ENCODE measurements around the gene BAG1.

Gene BAG1

DNA sequence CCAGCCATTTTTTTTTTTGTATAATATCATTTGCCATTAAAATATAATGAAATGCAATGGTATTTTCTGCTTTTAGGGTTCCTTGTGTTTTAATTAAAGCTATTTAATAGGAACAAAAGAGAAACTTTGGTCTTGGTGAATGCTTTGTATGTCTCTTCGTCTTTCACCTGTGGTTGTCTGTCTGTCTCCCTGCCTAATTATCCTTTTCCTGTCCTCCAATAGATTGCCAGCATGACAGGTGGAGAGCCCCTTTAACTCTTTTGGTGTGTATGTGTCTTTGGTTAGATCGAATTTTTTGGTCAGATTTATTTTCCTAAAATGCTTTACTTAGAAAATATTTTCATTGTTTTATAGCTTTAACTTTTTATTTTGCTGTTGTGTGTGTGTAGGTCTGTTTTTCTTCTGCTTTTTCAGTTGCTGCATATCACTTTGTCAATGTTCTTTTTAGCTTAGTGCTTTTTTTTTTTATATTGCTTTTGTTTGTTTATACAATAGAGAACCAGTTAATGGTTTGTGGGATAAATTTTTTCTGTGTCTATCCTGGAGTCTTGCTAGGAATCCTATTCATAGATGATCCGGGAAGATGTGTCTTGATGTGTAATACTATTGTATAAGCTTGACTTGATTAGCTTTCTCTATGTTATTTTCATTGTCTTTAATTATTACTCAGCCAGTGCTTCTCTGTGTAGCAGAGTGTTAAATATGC, 8.9 kb upstream of the BAG1 start:
- ChIA-PET POLR2A (interaction anchor here (1.8 kb wide), 1 partner anchor 17 kb away, joined by 8 read pairs; the partner anchor contains the start of gene NFX1), CTCF (no interaction called here)
- TF ChIP-seq FOXA1 (IDR thresholded peaks at IDR 0.05) (no peak), SUZ12 (IDR thresholded peaks at IDR 0.05) (no peak), FOXK2 (IDR thresholded peaks at IDR 0.05) (no peak), SP1 (IDR thresholded peaks at IDR 0.05) (no peak), CTBP1 (IDR thresholded peaks at IDR 0.05; ENCODE audit: borderline replicate concordance) (no peak), BHLHE40 (IDR thresholded peaks at IDR 0.05; ENCODE audit: borderline replicate concordance) (no peak), TARDBP (IDR thresholded peaks at IDR 0.05) (no peak), ARNT (IDR thresholded peaks at IDR 0.05) (no peak), NFRKB (IDR thresholded peaks at IDR 0.05) (no peak), FOXM1 (IDR thresholded peaks at IDR 0.05; ENCODE audit: borderline replicate concordance) (no peak), LEF1 (IDR thresholded peaks at IDR 0.05; ENCODE audit: borderline replicate concordance) (no peak), L3MBTL2 (conservative IDR thresholded peaks at IDR 0.05) (no peak)
- TF ChIP-seq, protein P1, sequence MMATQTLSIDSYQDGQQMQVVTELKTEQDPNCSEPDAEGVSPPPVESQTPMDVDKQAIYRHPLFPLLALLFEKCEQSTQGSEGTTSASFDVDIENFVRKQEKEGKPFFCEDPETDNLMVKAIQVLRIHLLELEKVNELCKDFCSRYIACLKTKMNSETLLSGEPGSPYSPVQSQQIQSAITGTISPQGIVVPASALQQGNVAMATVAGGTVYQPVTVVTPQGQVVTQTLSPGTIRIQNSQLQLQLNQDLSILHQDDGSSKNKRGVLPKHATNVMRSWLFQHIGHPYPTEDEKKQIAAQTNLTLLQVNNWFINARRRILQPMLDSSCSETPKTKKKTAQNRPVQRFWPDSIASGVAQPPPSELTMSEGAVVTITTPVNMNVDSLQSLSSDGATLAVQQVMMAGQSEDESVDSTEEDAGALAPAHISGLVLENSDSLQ (IDR thresholded peaks at IDR 0.05) = no peak
- DNase-seq (ENCODE audit: extremely low spot score) = no peak

DNA sequence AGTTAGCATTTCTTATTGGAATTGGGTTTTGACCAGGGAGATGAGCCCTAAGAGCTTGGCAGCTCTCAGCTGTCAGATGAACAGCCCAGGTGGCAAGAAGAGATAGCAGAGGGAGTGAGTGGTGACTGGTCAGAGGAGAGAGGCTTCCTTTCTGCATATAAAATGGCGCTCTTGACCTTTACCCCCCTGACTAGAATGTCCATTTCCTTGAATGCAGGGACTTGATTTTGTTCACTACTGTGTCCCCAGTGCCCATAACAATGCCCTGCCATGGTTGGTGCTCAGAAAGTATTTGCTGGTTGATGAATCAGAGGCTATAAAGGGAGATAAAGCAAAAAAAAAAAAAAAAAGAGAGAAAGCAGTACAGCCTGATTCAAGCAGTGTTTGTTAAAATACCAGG, 7.6 kb upstream of the BAG1 start:
- CTCF ChIA-PET = no interaction called here
- POLR2A ChIA-PET = no interaction called here
- no peak for DNase-seq (ENCODE audit: extremely low spot score)
- no peak for TF ChIP-seq ARNT (IDR thresholded peaks at IDR 0.05)
- TF ChIP-seq, protein P1 (IDR thresholded peaks at IDR 0.05) = no peak

DNA sequence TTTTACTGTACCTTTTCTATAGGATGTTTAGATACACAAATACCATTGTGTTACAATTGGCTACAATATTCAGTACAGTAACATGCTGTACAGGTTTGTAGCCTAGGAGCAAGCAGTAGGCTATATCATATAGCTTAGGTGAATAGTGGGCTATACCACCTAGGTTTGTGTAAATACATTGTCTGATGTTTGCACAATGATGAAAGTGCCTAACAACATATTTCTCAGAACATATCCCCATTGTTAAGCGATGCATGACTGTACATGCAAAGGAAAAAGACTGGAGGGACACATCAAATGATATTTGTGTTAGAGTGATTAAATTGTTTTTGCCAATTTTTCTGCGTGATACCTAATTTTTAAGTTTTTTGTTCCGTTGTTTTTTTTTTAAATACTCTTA, 5.6 kb upstream of the BAG1 start:
- POLR2A ChIA-PET = no interaction called here
- CTCF ChIA-PET = no interaction called here
- DNase-seq (ENCODE audit: extremely low spot score) = no peak
- TF ChIP-seq TARDBP (IDR thresholded peaks at IDR 0.05) = no peak
- no peak for TF ChIP-seq SP1 (IDR thresholded peaks at IDR 0.05)
- no peak for TF ChIP-seq HDGF (IDR thresholded peaks at IDR 0.05; ENCODE audit: borderline replicate concordance)
- TF ChIP-seq, protein P1 (IDR thresholded peaks at IDR 0.05) = no peak
- TF ChIP-seq LEF1 (IDR thresholded peaks at IDR 0.05; ENCODE audit: borderline replicate concordance) = no peak
- no peak for TF ChIP-seq ELF4 (IDR thresholded peaks at IDR 0.05)
- TF ChIP-seq NFRKB (IDR thresholded peaks at IDR 0.05) = no peak

DNA sequence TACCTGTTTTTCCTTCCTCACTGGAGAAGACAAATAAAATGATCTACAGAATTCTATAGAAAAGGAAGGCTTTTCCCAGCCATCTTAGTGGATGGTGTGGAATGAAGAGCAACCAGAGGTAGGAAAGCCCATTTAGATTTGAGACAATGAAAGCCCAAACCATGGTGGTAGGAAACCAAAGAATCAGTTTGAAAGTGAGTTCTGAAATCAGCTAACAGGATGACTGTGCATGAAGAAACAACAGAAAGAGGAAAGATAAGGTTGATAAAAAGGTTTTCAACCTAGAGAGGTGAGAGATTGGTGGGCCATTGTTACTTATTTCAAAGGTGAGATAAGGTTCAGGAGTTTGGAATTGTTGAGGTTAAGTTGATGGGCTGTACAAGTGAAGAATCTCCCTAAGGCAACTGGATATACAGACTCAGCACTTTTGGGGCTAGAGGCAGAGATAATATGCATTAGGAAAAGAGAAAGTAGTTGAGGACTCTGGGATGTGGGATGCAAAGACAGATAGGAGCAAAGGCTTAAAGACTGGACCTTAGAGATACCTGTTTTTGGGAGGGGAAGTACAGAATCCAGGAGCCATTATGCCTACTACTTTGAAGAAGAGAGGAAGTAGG, 2.8 kb upstream of the BAG1 start:
- ChIA-PET POLR2A (no interaction called here), CTCF (no interaction called here)
- no peak for DNase-seq (ENCODE audit: extremely low spot score)
- no peak for TF ChIP-seq HDGF (IDR thresholded peaks at IDR 0.05; ENCODE audit: borderline replicate concordance)
- TF ChIP-seq SP1 (IDR thresholded peaks at IDR 0.05) = no peak
- TF ChIP-seq BHLHE40 (IDR thresholded peaks at IDR 0.05; ENCODE audit: borderline replicate concordance) = no peak
- no peak for TF ChIP-seq NFRKB (IDR thresholded peaks at IDR 0.05)
- TF ChIP-seq, protein P1 (IDR thresholded peaks at IDR 0.05) = no peak
- no peak for TF ChIP-seq ZNF384 (IDR thresholded peaks at IDR 0.05)
- TF ChIP-seq ARNT (IDR thresholded peaks at IDR 0.05) = no peak
- no peak for TF ChIP-seq ELF4 (IDR thresholded peaks at IDR 0.05)
- TF ChIP-seq LEF1 (IDR thresholded peaks at IDR 0.05; ENCODE audit: borderline replicate concordance) = no peak
- no peak for TF ChIP-seq TARDBP (IDR thresholded peaks at IDR 0.05)
- no peak for TF ChIP-seq CTBP1 (IDR thresholded peaks at IDR 0.05; ENCODE audit: borderline replicate concordance)
- TF ChIP-seq FOXM1 (IDR thresholded peaks at IDR 0.05; ENCODE audit: borderline replicate concordance) = no peak
- no peak for TF ChIP-seq FOXK2 (IDR thresholded peaks at IDR 0.05)
- no peak for TF ChIP-seq L3MBTL2 (conservative IDR thresholded peaks at IDR 0.05)

DNA sequence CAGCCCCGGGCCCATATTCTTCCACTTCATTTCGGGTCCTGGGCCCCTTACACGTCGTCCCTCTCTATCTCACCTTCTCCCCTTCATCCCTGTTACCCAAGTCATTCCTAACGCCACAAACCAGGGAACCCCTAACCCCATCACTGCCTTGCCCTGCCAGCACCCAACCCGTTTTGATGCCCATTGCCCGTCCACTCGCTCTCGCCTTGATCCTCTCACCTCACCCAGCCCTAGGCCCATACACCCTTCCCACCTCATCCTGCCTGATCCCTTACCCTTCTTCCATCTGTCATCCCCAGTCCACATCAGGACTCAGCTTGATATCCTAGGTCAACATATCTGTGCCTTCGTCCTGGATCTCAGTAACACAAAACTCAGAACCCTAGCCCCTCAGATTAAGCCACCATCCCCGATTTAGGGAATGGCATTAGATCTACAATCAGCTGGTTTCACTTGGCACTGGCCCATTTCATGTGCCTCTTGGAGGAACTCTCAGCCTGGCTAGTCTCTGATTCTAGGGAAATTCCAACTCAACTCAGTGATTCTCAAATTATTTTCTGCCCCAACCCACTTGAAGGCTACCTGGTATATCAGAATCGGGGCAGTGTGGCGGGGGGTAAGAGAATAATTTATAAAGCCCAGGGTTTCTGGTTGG, 830 bp upstream of the BAG1 start:
- ChIA-PET POLR2A (no interaction called here), CTCF (no interaction called here)
- no peak for DNase-seq (ENCODE audit: extremely low spot score)
- TF ChIP-seq FOXA1 (IDR thresholded peaks at IDR 0.05) (no peak), TARDBP (IDR thresholded peaks at IDR 0.05) (no peak), BHLHE40 (IDR thresholded peaks at IDR 0.05; ENCODE audit: borderline replicate concordance) (no peak)

DNA sequence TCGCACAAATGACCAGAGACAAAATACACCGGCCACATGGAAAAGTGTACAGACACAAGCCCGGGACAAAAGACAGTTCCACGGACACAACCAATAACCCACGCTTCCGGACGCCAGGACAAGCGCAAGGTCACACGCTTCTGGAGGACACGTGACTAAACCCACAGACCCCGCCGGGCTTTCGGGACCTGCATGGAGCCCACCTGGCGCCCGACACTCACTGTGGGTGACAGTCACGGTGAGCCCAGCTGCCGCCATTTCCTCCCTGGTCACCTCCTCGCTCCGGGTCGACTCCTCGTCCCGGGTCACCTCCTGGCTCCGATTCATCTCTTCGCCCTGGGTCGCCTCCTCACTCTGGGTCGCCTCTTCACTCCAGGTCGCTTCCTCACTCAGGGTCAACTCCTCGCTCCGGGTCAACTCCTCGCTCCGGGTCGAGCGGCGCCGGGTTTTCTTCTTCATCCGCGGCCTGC, 470 bp downstream of the BAG1 start:
- POLR2A ChIA-PET = interaction anchor here (1.1 to 1.7 kb wide), 3 partner anchors 16 to 26 kb away, joined by 4 to 7 read pairs (median 4); partner anchors contain the start of gene NFX1
- peak; percentile 35 for DNase-seq (ENCODE audit: extremely low spot score)
- CTCF ChIA-PET = no interaction called here
- 0 out of 2 replicates have a peak, but pooled peaks have one; percentile 53 for TF ChIP-seq L3MBTL2 (conservative IDR thresholded peaks at IDR 0.05)
- TF ChIP-seq, protein P1 (IDR thresholded peaks at IDR 0.05) = no peak

Data from HEK293T (cell line).